Measurements from ENCODE around the gene PTPRU.

DNA sequence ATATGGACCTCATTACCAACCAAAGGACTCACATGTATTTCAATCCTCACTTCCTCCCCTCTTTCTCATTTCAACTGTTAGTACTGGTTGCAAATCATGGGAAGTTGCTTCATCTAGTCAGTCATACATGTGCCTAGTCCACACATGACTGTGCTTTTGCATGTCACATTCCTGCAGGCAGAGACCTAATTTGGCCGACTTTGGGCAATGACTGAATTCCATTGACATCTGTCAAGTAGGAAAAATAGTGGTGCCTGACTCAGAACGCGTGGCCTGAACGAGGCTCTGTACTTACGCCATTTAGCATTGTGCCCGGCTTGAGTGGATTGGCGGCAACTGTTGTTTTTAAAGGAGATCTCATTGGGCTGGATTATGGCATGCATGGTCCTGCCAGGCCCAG lies 18.0 kb downstream of the PTPRU start:
- TF ChIP-seq, protein P1, sequence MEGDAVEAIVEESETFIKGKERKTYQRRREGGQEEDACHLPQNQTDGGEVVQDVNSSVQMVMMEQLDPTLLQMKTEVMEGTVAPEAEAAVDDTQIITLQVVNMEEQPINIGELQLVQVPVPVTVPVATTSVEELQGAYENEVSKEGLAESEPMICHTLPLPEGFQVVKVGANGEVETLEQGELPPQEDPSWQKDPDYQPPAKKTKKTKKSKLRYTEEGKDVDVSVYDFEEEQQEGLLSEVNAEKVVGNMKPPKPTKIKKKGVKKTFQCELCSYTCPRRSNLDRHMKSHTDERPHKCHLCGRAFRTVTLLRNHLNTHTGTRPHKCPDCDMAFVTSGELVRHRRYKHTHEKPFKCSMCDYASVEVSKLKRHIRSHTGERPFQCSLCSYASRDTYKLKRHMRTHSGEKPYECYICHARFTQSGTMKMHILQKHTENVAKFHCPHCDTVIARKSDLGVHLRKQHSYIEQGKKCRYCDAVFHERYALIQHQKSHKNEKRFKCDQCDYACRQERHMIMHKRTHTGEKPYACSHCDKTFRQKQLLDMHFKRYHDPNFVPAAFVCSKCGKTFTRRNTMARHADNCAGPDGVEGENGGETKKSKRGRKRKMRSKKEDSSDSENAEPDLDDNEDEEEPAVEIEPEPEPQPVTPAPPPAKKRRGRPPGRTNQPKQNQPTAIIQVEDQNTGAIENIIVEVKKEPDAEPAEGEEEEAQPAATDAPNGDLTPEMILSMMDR (IDR thresholded peaks at IDR 0.05) = no peak
- no peak for TF ChIP-seq ZFX (IDR thresholded peaks at IDR 0.05; ENCODE audit: borderline replicate concordance)
